ENCODE results near the gene COQ6. TPM values are rescaled to one million over a fixed set of nuclear protein-coding genes. Genes with fewer than 3 reads are reported as not detected.

Gene COQ6
- total RNA-seq, result 11.7 and 15.1 TPM in 2 replicates

GRCh38 chr14:73949752-73950734 is at the start of gene COQ6, which contains the start of gene FAM161B:
Gene COQ6 (plus strand): TSS chr14:73950302. CDS start chr14:73950333, 31 bp downstream.
Gene FAM161B (minus strand): TSS chr14:73950094. CDS start chr14:73950026, 68 bp downstream.

Other genes starting within 250 kb of the COQ6 start
- 9.0 and 10.0 TPM in 2 replicates for gene PNMA1, start 235.9 kb upstream of the COQ6 start, total RNA-seq
- 4.3 and 4.4 TPM in 2 replicates for gene PTGR2, start 98.5 kb upstream of the COQ6 start, total RNA-seq
- gene ZNF410, start 63.4 kb upstream of the COQ6 start, total RNA-seq, result 69.8 and 71.8 TPM in 2 replicates
- 2.8 TPM in 2 replicates for gene FAM161B, start 208 bp upstream of the COQ6 start, total RNA-seq
- gene ENTPD5, start 69.0 kb downstream of the COQ6 start, total RNA-seq, result 8.4 TPM in 2 replicates
- 8.7 and 9.8 TPM in 2 replicates for gene BBOF1, start 69.0 kb downstream of the COQ6 start, total RNA-seq
- gene ALDH6A1, start 134.2 kb downstream of the COQ6 start, total RNA-seq, result 57.0 and 57.3 TPM in 2 replicates
- gene LIN52, start 134.7 kb downstream of the COQ6 start, total RNA-seq, result 7.0 and 9.8 TPM in 2 replicates

All from smooth muscle cell of bladder (primary cell).